Measurements from ENCODE around the gene LGALS9.
"Not testable (repeated sequence)": the region's sequence is repeated elsewhere in the genome, so short reads cannot be mapped to it uniquely, and the experiment has no call there.

Gene LGALS9

DNA sequence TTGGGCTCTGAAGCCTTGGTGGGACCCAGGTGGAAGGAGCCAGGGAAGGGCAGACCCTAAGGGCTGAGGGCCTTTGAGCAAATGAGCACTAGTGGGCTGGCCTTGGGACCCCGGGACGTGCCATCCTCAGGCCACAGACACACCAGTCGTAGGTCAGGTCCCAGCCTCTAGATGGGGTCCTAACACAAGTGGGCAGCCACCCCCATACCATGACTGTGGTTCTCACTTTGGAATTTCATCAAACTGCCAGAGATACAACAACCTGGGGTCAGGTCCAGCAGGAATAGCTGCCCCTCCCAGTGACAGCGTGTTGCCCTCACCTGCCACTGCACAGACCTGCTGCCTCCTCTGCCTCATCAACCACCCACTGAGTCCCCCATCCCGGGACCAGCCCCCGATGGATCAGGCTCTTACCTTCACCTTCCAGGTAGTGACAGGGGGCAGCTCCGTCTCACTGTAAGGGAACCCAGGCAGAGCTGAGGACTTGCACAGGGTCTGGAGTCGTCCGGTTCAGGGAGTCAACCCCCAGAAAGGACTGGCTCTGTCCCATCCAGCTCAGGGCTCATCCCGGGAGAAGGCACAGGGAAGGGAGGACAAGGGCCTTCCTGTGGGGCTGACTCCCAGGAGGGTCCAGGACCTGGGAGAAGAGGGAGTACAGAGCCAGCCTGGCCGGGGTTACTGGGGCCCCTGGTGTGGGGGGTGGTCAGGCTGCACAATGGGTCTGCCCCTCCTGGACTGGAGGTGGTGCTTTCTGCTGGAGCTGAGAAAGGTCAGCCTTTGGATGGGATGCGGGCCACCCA is 40.0 kb downstream of the LGALS9 start:
- Histone ChIP-seq H3K27me3 (ENCODE audit: insufficient read depth, low read length) (no peaks in the 10 kb centered on the region), H3K4me3 (ENCODE audit: low read length) (no peak overlapping the region), H3K36me3 (ENCODE audit: insufficient read depth, low read depth, low read length) (no peaks in the 10 kb centered on the region), H3K27ac (ENCODE audit: low read length) (no peak overlapping the region), H3K9me3 (ENCODE audit: insufficient read depth, low read depth, low read length) (no peaks in the 10 kb centered on the region), H3K9ac (ENCODE audit: low read depth, low read length) (no peak overlapping the region), H3K4me1 (ENCODE audit: insufficient read depth, low read length) (no peaks in the 10 kb centered on the region)

DNA sequence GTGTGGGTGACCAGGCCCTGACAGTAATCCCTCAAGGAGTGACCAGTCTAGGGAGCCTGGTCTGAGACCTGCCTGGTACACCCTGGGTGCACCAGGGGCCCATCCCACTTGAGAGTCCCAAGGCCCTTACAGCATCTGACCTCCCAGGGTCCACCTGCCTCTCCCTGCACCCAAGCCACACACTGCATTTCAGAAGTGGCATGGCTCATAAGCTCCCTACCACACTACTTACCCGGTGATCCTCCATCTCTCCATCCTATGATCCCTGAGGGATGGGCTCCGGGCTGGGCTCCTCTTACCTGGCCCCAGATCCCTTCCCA is 40.6 kb downstream of the LGALS9 start:
- no peak overlapping the region for H3K4me3 ChIP-seq (ENCODE audit: low read length)
- H3K27ac ChIP-seq (ENCODE audit: low read length), result no peak overlapping the region
- H3K9me3 ChIP-seq (ENCODE audit: insufficient read depth, low read depth, low read length), result no peaks in the 10 kb centered on the region
- no peaks in the 10 kb centered on the region for H3K36me3 ChIP-seq (ENCODE audit: insufficient read depth, low read depth, low read length)
- H3K9ac ChIP-seq (ENCODE audit: low read depth, low read length), result no peak overlapping the region
- H3K27me3 ChIP-seq (ENCODE audit: insufficient read depth, low read length), result no peaks in the 10 kb centered on the region
- no peaks in the 10 kb centered on the region for H3K4me1 ChIP-seq (ENCODE audit: insufficient read depth, low read length)

DNA sequence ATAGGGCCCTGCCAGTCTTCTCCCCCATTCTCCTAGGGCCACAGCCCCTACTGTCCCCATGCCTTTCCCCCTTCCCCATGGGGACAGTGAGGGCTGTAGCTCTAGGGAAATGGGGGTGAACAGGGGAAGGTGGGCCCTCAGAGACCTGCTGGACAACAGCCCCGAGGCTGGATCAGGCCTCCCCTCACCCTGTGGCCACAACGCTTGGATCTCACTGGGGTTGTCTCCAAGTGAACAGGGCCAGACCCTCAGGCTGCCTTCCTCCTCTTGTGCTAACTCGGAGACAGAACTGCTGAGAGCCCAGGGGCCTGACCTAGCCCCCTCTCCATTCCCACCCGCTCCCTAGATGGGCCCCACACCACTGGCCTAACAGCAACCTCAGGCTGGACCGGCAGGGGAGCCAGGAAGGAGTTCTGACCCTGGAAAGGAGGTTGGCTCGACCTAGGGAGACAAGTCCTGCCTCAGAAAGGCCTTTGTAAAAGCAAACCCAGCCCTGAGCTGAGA is 41.0 kb downstream of the LGALS9 start:
- H3K4me1 ChIP-seq (ENCODE audit: insufficient read depth, low read length); H3K9me3 ChIP-seq (ENCODE audit: insufficient read depth, low read depth, low read length); H3K36me3 ChIP-seq (ENCODE audit: insufficient read depth, low read depth, low read length); H3K27me3 ChIP-seq (ENCODE audit: insufficient read depth, low read length); H3K27ac ChIP-seq (ENCODE audit: low read length); H3K4me3 ChIP-seq (ENCODE audit: low read length); H3K9ac ChIP-seq (ENCODE audit: low read depth, low read length): not testable (repeated sequence)

DNA sequence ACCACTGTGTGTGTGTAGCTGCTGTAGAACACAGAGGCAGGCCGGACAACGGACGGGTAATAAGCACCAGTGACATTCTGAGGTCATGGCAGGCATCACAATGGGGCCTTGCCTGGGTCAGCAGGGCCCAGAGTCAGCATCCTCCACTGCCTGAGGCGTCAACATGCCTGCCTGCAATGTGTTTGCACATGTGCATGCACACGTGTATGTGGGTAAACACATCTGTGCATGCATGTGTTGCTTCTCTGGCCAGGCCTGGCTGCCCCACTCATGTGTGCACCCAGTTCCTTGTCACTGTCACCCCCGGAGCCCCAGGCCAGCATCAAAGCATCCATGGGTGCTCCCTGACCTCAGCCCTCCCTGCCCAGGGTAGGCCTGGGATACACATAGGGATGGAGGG is 43.3 kb downstream of the LGALS9 start:
- Histone ChIP-seq H3K9me3 (ENCODE audit: insufficient read depth, low read depth, low read length) (no peaks in the 10 kb centered on the region), H3K9ac (ENCODE audit: low read depth, low read length) (no peak overlapping the region), H3K27ac (ENCODE audit: low read length) (no peak overlapping the region), H3K4me1 (ENCODE audit: insufficient read depth, low read length) (no peaks in the 10 kb centered on the region), H3K36me3 (ENCODE audit: insufficient read depth, low read depth, low read length) (no peaks in the 10 kb centered on the region), H3K27me3 (ENCODE audit: insufficient read depth, low read length) (no peaks in the 10 kb centered on the region), H3K4me3 (ENCODE audit: low read length) (no peak overlapping the region)

DNA sequence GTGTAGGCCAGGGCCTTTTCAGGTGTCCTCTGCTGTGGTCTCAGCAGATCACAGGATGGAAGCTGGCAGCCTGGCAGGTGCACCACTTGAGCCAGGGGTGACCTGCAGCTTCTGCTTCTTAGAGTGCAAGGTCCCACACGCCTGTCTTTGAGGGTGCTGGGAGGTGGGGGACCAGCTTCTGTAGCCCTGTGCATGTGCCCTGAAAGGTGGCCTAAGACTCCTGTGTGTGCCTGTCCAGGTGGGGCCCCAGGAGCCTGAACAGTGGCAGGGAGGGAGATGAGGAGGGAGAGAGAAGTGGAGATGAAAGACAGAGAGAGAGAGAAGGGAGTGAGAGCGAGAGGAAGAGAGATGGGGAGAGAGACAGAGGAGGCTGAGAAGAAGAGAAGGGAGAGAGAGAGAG is 46.2 kb downstream of the LGALS9 start:
- Histone ChIP-seq H3K27me3 (ENCODE audit: insufficient read depth, low read length) (no peaks in the 10 kb centered on the region), H3K9me3 (ENCODE audit: insufficient read depth, low read depth, low read length) (no peaks in the 10 kb centered on the region), H3K4me3 (ENCODE audit: low read length) (no peak overlapping the region), H3K36me3 (ENCODE audit: insufficient read depth, low read depth, low read length) (no peaks in the 10 kb centered on the region), H3K27ac (ENCODE audit: low read length) (no peak overlapping the region), H3K4me1 (ENCODE audit: insufficient read depth, low read length) (no peaks in the 10 kb centered on the region), H3K9ac (ENCODE audit: low read depth, low read length) (no peak overlapping the region)

DNA sequence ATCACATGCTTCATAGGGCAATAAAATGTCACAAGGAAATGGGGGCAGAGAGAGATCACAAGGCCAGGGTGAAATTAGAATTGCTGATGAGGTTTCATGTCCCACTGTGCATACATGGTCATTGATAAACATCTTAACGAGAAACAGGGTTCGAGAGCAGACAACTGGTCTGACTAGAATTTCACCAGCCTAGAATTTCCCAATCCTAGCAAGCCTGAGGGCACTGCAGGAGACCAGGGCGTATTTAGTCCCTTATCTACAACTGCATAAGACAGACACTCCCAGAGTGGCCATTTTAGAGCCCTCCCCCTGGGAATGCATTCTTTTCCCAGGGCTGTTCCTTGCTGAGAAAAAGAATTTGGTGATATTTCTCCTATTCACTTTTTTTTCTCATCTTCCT is 55.3 kb downstream of the LGALS9 start:
- H3K27ac ChIP-seq (ENCODE audit: low read length); H3K36me3 ChIP-seq (ENCODE audit: insufficient read depth, low read depth, low read length); H3K4me1 ChIP-seq (ENCODE audit: insufficient read depth, low read length); H3K4me3 ChIP-seq (ENCODE audit: low read length); H3K9ac ChIP-seq (ENCODE audit: low read depth, low read length); H3K27me3 ChIP-seq (ENCODE audit: insufficient read depth, low read length): not testable (repeated sequence)
- peaks cover 17% of the 10 kb centered on the region for H3K9me3 ChIP-seq (ENCODE audit: insufficient read depth, low read depth, low read length)

DNA sequence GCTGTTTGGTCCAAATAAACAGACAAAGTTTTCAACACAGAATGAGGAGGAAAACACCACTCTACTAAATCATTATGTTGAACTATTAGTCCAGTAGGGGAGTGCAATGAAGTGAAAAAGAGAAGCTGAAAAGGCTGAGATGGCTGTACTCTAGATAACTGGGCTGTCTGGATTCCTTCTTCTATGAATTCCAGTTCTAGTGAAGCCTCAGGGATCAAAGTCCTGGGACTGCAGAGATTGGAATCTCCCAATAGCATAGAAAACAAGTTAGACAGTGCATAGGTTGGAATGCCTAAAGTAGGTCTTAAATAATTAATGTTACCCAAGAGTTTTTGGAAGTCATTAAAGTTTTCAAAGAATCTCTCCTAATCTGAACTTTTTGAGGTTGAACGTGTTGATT is 59.9 kb downstream of the LGALS9 start:
- no peaks in the 10 kb centered on the region for H3K27me3 ChIP-seq (ENCODE audit: insufficient read depth, low read length)
- H3K27ac ChIP-seq (ENCODE audit: low read length), result no peak overlapping the region
- H3K9me3 ChIP-seq (ENCODE audit: insufficient read depth, low read depth, low read length), result peaks cover 24% of the 10 kb centered on the region
- no peaks in the 10 kb centered on the region for H3K36me3 ChIP-seq (ENCODE audit: insufficient read depth, low read depth, low read length)
- no peak overlapping the region for H3K9ac ChIP-seq (ENCODE audit: low read depth, low read length)
- no peak overlapping the region for H3K4me3 ChIP-seq (ENCODE audit: low read length)
- no peaks in the 10 kb centered on the region for H3K4me1 ChIP-seq (ENCODE audit: insufficient read depth, low read length)

DNA sequence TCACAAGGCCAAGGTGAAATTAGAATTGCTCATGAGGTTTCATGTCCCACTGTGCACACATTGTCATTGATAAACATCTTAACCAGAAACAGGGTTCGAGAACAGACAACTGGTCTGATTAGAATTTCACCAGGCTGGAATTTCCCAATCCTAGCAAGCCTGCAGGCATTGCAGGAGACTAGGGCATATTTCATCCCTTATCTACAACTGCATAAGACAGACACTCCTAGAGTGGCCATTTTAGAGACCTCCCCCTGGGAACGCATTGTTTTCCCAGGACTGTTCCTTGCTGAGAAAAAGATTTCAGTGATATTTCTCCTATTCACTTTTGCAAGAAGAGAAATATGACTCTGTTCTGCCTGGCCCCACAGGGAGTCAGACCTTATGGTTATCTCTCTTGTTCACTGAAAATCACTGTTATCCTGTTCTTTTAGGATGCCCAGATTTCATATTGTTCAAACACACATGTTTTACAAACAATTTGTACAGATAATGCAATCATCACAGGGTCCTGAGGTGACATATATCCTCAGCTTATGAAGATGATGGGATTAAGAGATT is 64.3 kb downstream of the LGALS9 start:
- H3K9me3 ChIP-seq (ENCODE audit: insufficient read depth, low read depth, low read length), result peaks cover 29% of the 10 kb centered on the region
- H3K4me3 ChIP-seq (ENCODE audit: low read length); H3K36me3 ChIP-seq (ENCODE audit: insufficient read depth, low read depth, low read length); H3K27me3 ChIP-seq (ENCODE audit: insufficient read depth, low read length); H3K4me1 ChIP-seq (ENCODE audit: insufficient read depth, low read length); H3K9ac ChIP-seq (ENCODE audit: low read depth, low read length); H3K27ac ChIP-seq (ENCODE audit: low read length): not testable (repeated sequence)
